Right lobe of liver (tissue), 6 donors: ENCODE data around the gene OLFM2. TPM values are rescaled to one million over a fixed set of nuclear protein-coding genes. Genes with fewer than 3 reads are reported as not detected.
A peak's percentile ranks its signal among the peaks of the same experiment; 100 is the strongest.

Experiments
- ATAC-seq, 4 donors: fragments of 200-7000 bp; cut with Tn5 transposase; one replicate each; pipeline ENCODE4 v1.9.1; 2020; ENCODE audit warnings: mild to moderate bottlenecking in 4 of 4, moderate library complexity in 4 of 4
- DNase-seq, 3 donors: peaks; one replicate each; pipeline ENCODE4 v3.0.0-alpha.2; 2020
- H3K27ac ChIP-seq, 3 donors: fragments of 200-600 bp; one replicate each; pipeline ENCODE4 v1.8.0; 2022
- H3K27me3 ChIP-seq, 2 donors: fragments of 200-600 bp; one replicate each; pipeline ENCODE4 v1.8.0; 2022
- H3K36me3 ChIP-seq, 4 donors: fragments of 200-600 bp; sonication (generic) in 1 of 4; one replicate each; pipeline versions ENCODE4 v1.5.1 to v1.8.0; 2017 to 2022; ENCODE audit warnings: control low read depth in 1 of 4
- H3K4me1 ChIP-seq, 4 donors: fragments of 200-600 bp; sonication (generic) in 1 of 4; one replicate each; pipeline versions ENCODE4 v1.5.1 to v1.8.0; 2017 to 2022; ENCODE audit warnings: control low read depth in 1 of 4
- H3K4me3 ChIP-seq, 3 donors: fragments of 200-600 bp; one replicate each; pipeline ENCODE4 v1.8.0; 2022
- H3K9me3 ChIP-seq, 4 donors: fragments of 200-600 bp; sonication (generic) in 1 of 4; one replicate each; pipeline versions ENCODE4 v1.5.1 to v1.8.0; 2017 to 2022; ENCODE audit warnings: control low read depth in 1 of 4
- POLR2A ChIP-seq: fragments of 450-650 bp; IDR thresholded peaks from one replicate; pipeline ENCODE4 v1.6.1; 2017; ENCODE audit warnings: antibody characterized with exemption, mild to moderate bottlenecking
- WGBS: methylation state at CpG from one replicate; pipeline ENCODE4 v1.1.6; 2018; ENCODE audit warnings: low coverage, low lambda C conversion rate; ENCODE audit not compliant: insufficient coverage; ENCODE audit errors: missing lambda C conversion rate; 5-methylcytosine and 5-hydroxymethylcytosine counted together
- intact Hi-C, 2 donors: fragments of 100-400 bp; cut with DNase I; formaldehyde crosslinking; loops; one replicate each; pipeline versions ENCODE4 v1.11.2 to v1.14.1; 2022
- total RNA-seq, 6 experiments: library from RNA; depleted of rRNA in 2 of 6; stranded (reverse); fragments of >200 nt in 2 of 6; fragmentation: NEBNext Ultra II Directional in 3 of 6; extraction: Animal tissue kit (Norgen Biotek cat#: 25700) in 3 of 6; gene quantifications; one replicate each; pipeline versions ENCODE4 v1.1.0 to v1.2.4, GENCODE V29; 2016 to 2023
- TF ChIP-seq, protein P1 (sequence below), 4 donors: fragments of 200-600 bp in 3 of 4; fragments of 450-650 bp in 1 of 4; IDR thresholded peaks; one replicate each; pipeline versions ENCODE4 v1.5.1 to v1.8.0; 2016 to 2022; ENCODE audit warnings: antibody characterized with exemption in 4 of 4, mild to moderate bottlenecking in 2 of 4
- donor health status: DM: no; HTN: yes; CAD: no.
- donor health status: DM: no; HTN: no; CAD: no.
- donor health status: DM: no; HTN: no; CAD: no.
- donor health status: DM: no; HTN: yes; CAD: no.
- donor health status: DM: no; HTN: yes; CAD: no.

Gene OLFM2
- total RNA-seq, 6 experiments from 2014 or later = 3.8 to 72.5 (median 31.8) TPM

GRCh38 chr19:9865732-9866501 lies 70.4 kb downstream of the OLFM2 start:
- Histone ChIP-seq H3K9me3 (no peaks in the 10 kb centered on the region), H3K27ac (no peak overlapping the region), H3K4me1 (no peaks in the 10 kb centered on the region), H3K27me3 (no peaks in the 10 kb centered on the region), H3K4me3 (no peak overlapping the region), H3K36me3 (no peaks in the 10 kb centered on the region)
- 87% methylated on average over 15 of the region's 16 CpGs for WGBS
- TF ChIP-seq, protein P1, sequence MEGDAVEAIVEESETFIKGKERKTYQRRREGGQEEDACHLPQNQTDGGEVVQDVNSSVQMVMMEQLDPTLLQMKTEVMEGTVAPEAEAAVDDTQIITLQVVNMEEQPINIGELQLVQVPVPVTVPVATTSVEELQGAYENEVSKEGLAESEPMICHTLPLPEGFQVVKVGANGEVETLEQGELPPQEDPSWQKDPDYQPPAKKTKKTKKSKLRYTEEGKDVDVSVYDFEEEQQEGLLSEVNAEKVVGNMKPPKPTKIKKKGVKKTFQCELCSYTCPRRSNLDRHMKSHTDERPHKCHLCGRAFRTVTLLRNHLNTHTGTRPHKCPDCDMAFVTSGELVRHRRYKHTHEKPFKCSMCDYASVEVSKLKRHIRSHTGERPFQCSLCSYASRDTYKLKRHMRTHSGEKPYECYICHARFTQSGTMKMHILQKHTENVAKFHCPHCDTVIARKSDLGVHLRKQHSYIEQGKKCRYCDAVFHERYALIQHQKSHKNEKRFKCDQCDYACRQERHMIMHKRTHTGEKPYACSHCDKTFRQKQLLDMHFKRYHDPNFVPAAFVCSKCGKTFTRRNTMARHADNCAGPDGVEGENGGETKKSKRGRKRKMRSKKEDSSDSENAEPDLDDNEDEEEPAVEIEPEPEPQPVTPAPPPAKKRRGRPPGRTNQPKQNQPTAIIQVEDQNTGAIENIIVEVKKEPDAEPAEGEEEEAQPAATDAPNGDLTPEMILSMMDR (IDR thresholded peaks at IDR 0.05) = no peak
- TF ChIP-seq POLR2A = no peak
- ATAC-seq = peak in 3 of 4 donors; percentile 23 to 45 (median 33)
- intact Hi-C loops = no loop called here
- no peak for DNase-seq

- Histone ChIP-seq H3K27ac (no peak overlapping the region), H3K4me3 (no peak overlapping the region), H3K9me3 (no peaks in the 10 kb centered on the region), H3K27me3 (no peaks in the 10 kb centered on the region), H3K36me3 (no peaks in the 10 kb centered on the region), H3K4me1 (no peaks in the 10 kb centered on the region)
- 84% methylated on average over 4 of the region's 5 CpGs for WGBS
- DNase-seq (no peak), ATAC-seq (no peak)
- no peak for TF ChIP-seq POLR2A
- TF ChIP-seq, protein P1 (IDR thresholded peaks at IDR 0.05) = no peak
- intact Hi-C loops = no loop called here
Observed at GRCh38 chr19:9863759-9864158, 72.6 kb downstream of the OLFM2 start.

DNA sequence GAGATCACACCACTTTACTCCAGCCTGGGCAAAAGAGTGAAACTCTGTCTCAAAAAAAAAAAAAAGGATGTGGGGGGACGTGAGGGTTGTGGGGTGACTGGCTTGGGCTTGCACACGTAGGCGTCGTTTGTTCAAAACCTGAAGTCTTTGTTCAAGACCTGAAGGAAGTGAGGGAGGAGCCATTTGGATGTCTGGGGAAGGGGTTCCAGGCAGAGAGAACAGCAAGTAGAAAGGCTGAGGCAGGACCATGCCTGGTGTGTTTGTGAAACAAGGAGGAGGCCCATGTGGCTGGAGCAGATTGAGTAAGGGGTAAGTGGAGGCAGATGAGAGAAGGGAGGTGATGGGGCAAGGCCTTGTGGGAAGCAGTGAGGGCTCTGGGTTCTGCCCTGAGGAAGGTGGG lies 73.4 kb downstream of the OLFM2 start:
- no peaks in the 10 kb centered on the region for H3K27me3 ChIP-seq
- 75% methylated on average over 4 of the region's 4 CpGs for WGBS
- TF ChIP-seq, protein P1 (IDR thresholded peaks at IDR 0.05) = no peak
- no peak for TF ChIP-seq POLR2A
- no peak overlapping the region for H3K27ac ChIP-seq
- intact Hi-C loops = no loop called here
- no peak for ATAC-seq
- no peaks in the 10 kb centered on the region for H3K9me3 ChIP-seq
- H3K4me1 ChIP-seq = no peaks in the 10 kb centered on the region
- DNase-seq = no peak
- no peak overlapping the region for H3K4me3 ChIP-seq
- no peaks in the 10 kb centered on the region for H3K36me3 ChIP-seq

DNA sequence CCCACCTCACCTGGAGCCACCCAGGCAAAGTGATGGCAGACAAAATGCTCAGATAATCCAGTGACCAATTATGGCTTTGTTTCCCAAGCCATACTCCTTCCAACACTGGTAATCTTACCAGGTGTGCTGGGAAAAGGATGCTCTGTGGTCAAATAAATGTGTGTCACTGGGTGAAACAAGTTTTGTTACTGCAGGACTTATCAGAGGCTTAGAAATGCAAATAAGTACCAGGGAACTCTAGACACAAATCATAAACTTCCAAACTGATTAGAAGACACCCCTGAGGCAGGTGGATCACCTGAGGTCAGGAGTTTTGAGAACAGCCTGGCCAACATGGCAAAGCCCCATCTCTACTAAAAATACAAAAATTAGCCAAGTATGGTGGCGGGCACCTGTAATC lies 74.8 kb downstream of the OLFM2 start:
- Histone ChIP-seq H3K4me3 (no peak overlapping the region), H3K27me3 (no peaks in the 10 kb centered on the region), H3K36me3 (no peaks in the 10 kb centered on the region), H3K27ac (no peak overlapping the region), H3K4me1 (no peaks in the 10 kb centered on the region), H3K9me3 (no peaks in the 10 kb centered on the region)
- intact Hi-C loops = no loop called here
- no peak for DNase-seq
- no peak for TF ChIP-seq POLR2A
- TF ChIP-seq, protein P1 (IDR thresholded peaks at IDR 0.05) = no peak
- WGBS = 100% methylated on average over 1 of the region's 1 CpG
- ATAC-seq = no peak
